Caco-2 (cell line): ENCODE data around the gene TBL2. TPM values are rescaled to one million over a fixed set of nuclear protein-coding genes. Genes with fewer than 3 reads are reported as not detected.
"Not testable (repeated sequence)": the region's sequence is repeated elsewhere in the genome, so short reads cannot be mapped to it uniquely, and the experiment has no call there.

Experiments used
- BruUV-seq: library from RNA; stranded (reverse); fragments of 400-500 nt; replicated peaks from 2 replicates; lab custom pipeline; 2021; lab: Mats Ljungman, UMichigan
- CTCF ChIA-PET: fragments of 300-600 bp; sonication (Branson Sonifier 250); formaldehyde crosslinking; loops from one replicate; lab custom pipeline; 2022; ENCODE audit warnings: antibody characterized with exemption; lab: Charles Lee
- POLR2A ChIA-PET: fragments of 300-600 bp; sonication (Branson Sonifier 250); formaldehyde crosslinking; loops from one replicate; lab custom pipeline; 2022; ENCODE audit warnings: antibody characterized with exemption; lab: Charles Lee
- DNase-seq, 2 experiments: peaks; one replicate each; pipeline versions ENCODE4 v3.0.0 to v3.0.0-alpha.2; 2020 to 2022
- H3K27me3 ChIP-seq: replicated peaks from 2 replicates; pipeline ENCODE4 v1.6.0; 2011; ENCODE audit warnings: low read length; ENCODE audit not compliant: control insufficient read depth, insufficient read depth
- H3K36me3 ChIP-seq: 2 replicates; pipeline ENCODE4 v1.5.1; 2011; ENCODE audit warnings: low read length; ENCODE audit not compliant: control insufficient read depth, insufficient read depth
- H3K4me1 ChIP-seq: fragments of 250-450 bp; sonication (Bioruptor Pico); 2 replicates; pipeline ENCODE4 v1.5.1; 2020; ENCODE audit warnings: mild to moderate bottlenecking
- H3K4me3 ChIP-seq: 2 replicates; pipeline ENCODE4 v1.5.1; 2011; ENCODE audit warnings: low read depth, mild to moderate bottlenecking, control low read depth, low read length
- H3K9me3 ChIP-seq: fragments of 250-450 bp; sonication (Bioruptor Pico); 2 replicates; pipeline ENCODE4 v1.5.1; 2020; ENCODE audit warnings: mild to moderate bottlenecking, moderate library complexity
- H3K27ac Mint-ChIP-seq: one replicate; pipeline ENCODE4 v1.8.0; 2022; ENCODE audit warnings: mixed read lengths; ENCODE audit not compliant: unreplicated experiment
- H3K27me3 Mint-ChIP-seq: one replicate; pipeline ENCODE4 v1.8.0; 2022; ENCODE audit warnings: mixed read lengths; ENCODE audit not compliant: insufficient read depth, unreplicated experiment
- H3K36me3 Mint-ChIP-seq: one replicate; pipeline ENCODE4 v1.8.0; 2022; ENCODE audit warnings: mild to moderate bottlenecking, mixed read lengths; ENCODE audit not compliant: insufficient read depth, unreplicated experiment
- H3K4me1 Mint-ChIP-seq: one replicate; pipeline ENCODE4 v1.8.0; 2022; ENCODE audit warnings: low read depth, mixed read lengths; ENCODE audit not compliant: unreplicated experiment
- H3K4me3 Mint-ChIP-seq: one replicate; pipeline ENCODE4 v1.8.0; 2022; ENCODE audit warnings: mild to moderate bottlenecking, moderate library complexity, mixed read lengths; ENCODE audit not compliant: unreplicated experiment
- H3K9me3 Mint-ChIP-seq: one replicate; pipeline ENCODE4 v1.8.0; 2022; ENCODE audit warnings: mixed read lengths; ENCODE audit not compliant: unreplicated experiment
- intact Hi-C: fragments of 100-400 bp; cut with micrococcal nuclease; formaldehyde crosslinking; loops from one replicate; pipeline ENCODE4 v1.10.0; 2022; ENCODE audit not compliant: unreplicated experiment
- total RNA-seq: library from RNA; stranded (reverse); gene quantifications from 2 replicates; pipeline ENCODE4 v1.2.3, GENCODE V29; 2022
- TF ChIP-seq, protein P1 (sequence below), 2 experiments: fragments of 200-600 bp in 1 of 2; IDR thresholded peaks; 1 replicate in 1 of 2; 2 replicates in 1 of 2; pipeline versions ENCODE4 v1.5.1 to v1.8.0; 2011 to 2022; ENCODE audit warnings: antibody characterized with exemption in 1 of 2, control low read depth in 1 of 2, inconsistent platforms in 1 of 2, low read depth in 1 of 2, low read length in 1 of 2, mild to moderate bottlenecking in 1 of 2, moderate library complexity in 1 of 2; ENCODE audit not compliant: insufficient read depth in 1 of 2, severe bottlenecking in 1 of 2, unreplicated experiment in 1 of 2

Gene TBL2
- total RNA-seq, 1 experiment from 2014 or later, result 76.8 TPM

DNA sequence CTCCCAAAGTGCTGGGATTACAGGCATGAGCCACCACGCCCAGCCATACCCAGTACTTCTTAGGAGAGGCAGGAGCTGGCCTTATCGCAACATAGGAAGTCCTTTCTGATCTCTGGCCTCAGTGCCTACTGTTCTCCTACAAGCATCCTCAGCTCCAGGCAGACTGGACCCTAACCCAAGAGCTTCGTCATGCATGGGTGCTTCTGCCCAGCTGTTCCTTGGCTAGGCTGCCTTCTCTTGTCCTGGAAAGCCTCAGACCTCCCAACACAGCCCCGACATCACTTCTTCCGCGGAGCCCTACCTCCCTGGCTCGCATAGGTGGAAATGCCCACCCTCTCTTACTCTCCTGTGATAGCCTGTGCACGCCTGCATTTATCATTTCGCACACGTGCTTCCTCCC, 36.7 kb downstream of the TBL2 start:
- CTCF ChIA-PET, result no interaction called here
- BruUV-seq, result no TSS peak

DNA sequence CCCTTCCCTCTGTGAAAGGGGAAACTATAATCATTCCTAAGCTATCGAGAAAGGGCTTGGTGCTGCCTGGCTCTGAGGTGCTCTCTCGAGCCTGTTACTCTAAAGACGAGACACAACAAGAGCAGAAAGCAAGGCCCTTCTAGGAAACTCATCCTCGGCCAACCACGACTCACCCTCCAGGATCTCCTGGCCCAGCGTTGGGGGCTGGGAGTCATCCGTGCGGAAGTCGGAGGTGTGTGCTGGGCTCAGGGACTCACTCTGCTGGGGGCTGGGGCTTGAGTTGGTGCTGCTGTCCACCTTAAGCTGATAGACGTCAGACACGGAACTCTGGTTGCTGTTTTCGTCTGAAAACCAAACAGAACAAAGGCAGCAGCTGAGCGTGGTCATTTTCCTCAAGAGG, 38.7 kb downstream of the TBL2 start:
- intact Hi-C loops, result no loop called here
- BruUV-seq, result no TSS peak
- Histone ChIP-seq H3K4me1 (no peaks in the 10 kb centered on the region), H3K36me3 (peaks cover 3% of the 10 kb centered on the region; the same call in 1 of the 2 replicates), H3K9me3 (no peaks in the 10 kb centered on the region), H3K4me3 (no peak overlapping the region), H3K27me3 (no peaks in the 10 kb centered on the region)
- TF ChIP-seq, protein P1, sequence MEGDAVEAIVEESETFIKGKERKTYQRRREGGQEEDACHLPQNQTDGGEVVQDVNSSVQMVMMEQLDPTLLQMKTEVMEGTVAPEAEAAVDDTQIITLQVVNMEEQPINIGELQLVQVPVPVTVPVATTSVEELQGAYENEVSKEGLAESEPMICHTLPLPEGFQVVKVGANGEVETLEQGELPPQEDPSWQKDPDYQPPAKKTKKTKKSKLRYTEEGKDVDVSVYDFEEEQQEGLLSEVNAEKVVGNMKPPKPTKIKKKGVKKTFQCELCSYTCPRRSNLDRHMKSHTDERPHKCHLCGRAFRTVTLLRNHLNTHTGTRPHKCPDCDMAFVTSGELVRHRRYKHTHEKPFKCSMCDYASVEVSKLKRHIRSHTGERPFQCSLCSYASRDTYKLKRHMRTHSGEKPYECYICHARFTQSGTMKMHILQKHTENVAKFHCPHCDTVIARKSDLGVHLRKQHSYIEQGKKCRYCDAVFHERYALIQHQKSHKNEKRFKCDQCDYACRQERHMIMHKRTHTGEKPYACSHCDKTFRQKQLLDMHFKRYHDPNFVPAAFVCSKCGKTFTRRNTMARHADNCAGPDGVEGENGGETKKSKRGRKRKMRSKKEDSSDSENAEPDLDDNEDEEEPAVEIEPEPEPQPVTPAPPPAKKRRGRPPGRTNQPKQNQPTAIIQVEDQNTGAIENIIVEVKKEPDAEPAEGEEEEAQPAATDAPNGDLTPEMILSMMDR (IDR thresholded peaks at IDR 0.05; ENCODE audit: insufficient read depth in 1 of 2, low read depth in 1 of 2, low read length in 1 of 2, severe bottlenecking in 1 of 2, unreplicated experiment in 1 of 2), result no peak
- no peaks in the 10 kb centered on the region for H3K27me3 Mint-ChIP-seq
- H3K4me1 Mint-ChIP-seq, result no peaks in the 10 kb centered on the region
- DNase-seq, result no peak
- peaks cover 91% of the 10 kb centered on the region for H3K36me3 Mint-ChIP-seq
- H3K9me3 Mint-ChIP-seq, result no peaks in the 10 kb centered on the region
- no peak overlapping the region for H3K27ac Mint-ChIP-seq
- CTCF ChIA-PET, result no interaction called here
- H3K4me3 Mint-ChIP-seq, result no peak overlapping the region
- POLR2A ChIA-PET, result no interaction called here

More for the DNA sequence above, 36.7 kb downstream of the TBL2 start:
- H3K4me3 Mint-ChIP-seq, result no peak overlapping the region
- no peak for DNase-seq
- POLR2A ChIA-PET, result no interaction called here
- Histone ChIP-seq H3K4me1 (no peaks in the 10 kb centered on the region), H3K36me3 (peaks cover 3% of the 10 kb centered on the region), H3K27me3 (no peaks in the 10 kb centered on the region), H3K4me3 (no peak overlapping the region), H3K9me3 (no peaks in the 10 kb centered on the region)
- no peaks in the 10 kb centered on the region for H3K27me3 Mint-ChIP-seq
- H3K9me3 Mint-ChIP-seq, result no peaks in the 10 kb centered on the region
- intact Hi-C loops, result loop anchor here (2.0 kb wide), 1 partner anchor 17 kb away; no protein-coding TSS in a partner anchor
- no peaks in the 10 kb centered on the region for H3K4me1 Mint-ChIP-seq
- TF ChIP-seq, protein P1 (IDR thresholded peaks at IDR 0.05; ENCODE audit: insufficient read depth in 1 of 2, low read depth in 1 of 2, low read length in 1 of 2, severe bottlenecking in 1 of 2, unreplicated experiment in 1 of 2), result no peak
- no peak overlapping the region for H3K27ac Mint-ChIP-seq
- H3K36me3 Mint-ChIP-seq, result peaks cover 93% of the 10 kb centered on the region

DNA sequence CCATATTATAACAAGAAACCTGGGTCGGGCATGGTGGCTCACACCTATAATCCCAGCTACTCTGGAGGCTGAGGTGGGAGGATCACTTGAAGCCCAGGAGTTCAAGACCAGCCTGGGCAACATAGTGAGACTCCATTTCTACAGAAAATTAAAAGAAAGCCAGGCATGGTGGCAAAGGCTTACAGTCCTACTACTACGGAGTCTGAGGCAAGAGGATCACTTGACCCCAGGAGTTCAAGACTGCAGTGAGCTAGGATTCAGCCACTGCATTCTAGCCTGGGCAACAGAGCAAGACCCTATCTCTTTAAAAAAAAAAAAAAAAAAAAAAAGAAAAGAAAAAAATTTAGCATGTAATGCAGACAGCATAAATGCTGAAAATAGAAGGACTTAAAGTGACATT, 39.9 kb downstream of the TBL2 start:
- H3K4me3 Mint-ChIP-seq, BruUV-seq, H3K4me1 ChIP-seq, H3K4me1 Mint-ChIP-seq, H3K9me3 ChIP-seq, H3K36me3 ChIP-seq, POLR2A ChIA-PET, H3K9me3 Mint-ChIP-seq, H3K27ac Mint-ChIP-seq, H3K27me3 ChIP-seq, H3K27me3 Mint-ChIP-seq, DNase-seq, H3K4me3 ChIP-seq, CTCF ChIA-PET, intact Hi-C loops: not testable (repeated sequence)
- peaks cover 80% of the 10 kb centered on the region for H3K36me3 Mint-ChIP-seq

DNA sequence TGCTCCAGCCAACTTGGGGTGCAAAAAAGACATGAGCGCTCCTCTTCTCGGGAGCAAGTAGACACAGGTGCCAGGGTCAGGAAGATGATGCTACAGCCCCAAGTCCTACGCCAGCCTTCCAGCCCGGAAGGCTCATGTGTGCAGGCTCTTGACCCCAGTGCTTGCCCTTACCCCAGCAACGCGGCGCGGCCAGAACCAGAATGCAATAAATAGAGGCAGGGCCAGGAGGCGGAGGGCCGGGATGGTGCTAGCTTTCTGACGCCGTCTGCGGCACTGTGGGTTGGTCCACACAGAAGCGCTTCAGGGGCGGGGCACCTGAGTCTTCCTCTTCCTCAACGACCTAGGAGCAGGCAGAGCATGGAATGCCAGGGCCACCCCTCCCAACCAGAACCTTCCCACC, 41.3 kb downstream of the TBL2 start:
- Histone ChIP-seq H3K4me3 (no peak overlapping the region), H3K27me3 (no peaks in the 10 kb centered on the region), H3K4me1 (no peaks in the 10 kb centered on the region), H3K9me3 (no peaks in the 10 kb centered on the region), H3K36me3 (peaks cover 3% of the 10 kb centered on the region; the same call in 1 of the 2 replicates)
- TF ChIP-seq, protein P1 (IDR thresholded peaks at IDR 0.05; ENCODE audit: insufficient read depth in 1 of 2, low read depth in 1 of 2, low read length in 1 of 2, severe bottlenecking in 1 of 2, unreplicated experiment in 1 of 2), result no peak
- POLR2A ChIA-PET, result no interaction called here
- CTCF ChIA-PET, result no interaction called here
- Mint-ChIP-seq H3K36me3 (peaks cover 65% of the 10 kb centered on the region), H3K27me3 (no peaks in the 10 kb centered on the region), H3K4me3 (no peak overlapping the region), H3K9me3 (no peaks in the 10 kb centered on the region), H3K27ac (no peak overlapping the region), H3K4me1 (no peaks in the 10 kb centered on the region)
- DNase-seq, result no peak
- intact Hi-C loops, result no loop called here
- no TSS peak for BruUV-seq
